GM23338 (cell line): ENCODE data around the gene PDSS2. TPM values are rescaled to one million over a fixed set of nuclear protein-coding genes. Genes with fewer than 3 reads are reported as not detected.

ENCODE experiments used
- ATAC-seq: fragments of 200-7000 bp; cut with Tn5 transposase; 3 replicates; pipeline ENCODE4 v1.9.1; 2020
- DNase-seq: peaks from one replicate; pipeline ENCODE4 v3.0.0-alpha.2; 2015; ENCODE audit warnings: low spot score
- H2AFZ ChIP-seq: fragments of 200-600 bp; sonication (generic); 2 replicates; pipeline ENCODE4 v1.8.0; 2016; ENCODE audit warnings: antibody characterized with exemption, mild to moderate bottlenecking, moderate library complexity
- H3F3A ChIP-seq: fragments of 200-600 bp; sonication (generic); replicated peaks from 2 replicates; pipeline ENCODE4 v1.8.0; 2017; ENCODE audit warnings: antibody characterized with exemption, mixed run types, low read depth
- H3K27ac ChIP-seq: fragments of 200-600 bp; sonication (generic); 2 replicates; pipeline ENCODE4 v1.6.1; 2016; ENCODE audit warnings: low read depth
- H3K27me3 ChIP-seq: fragments of 200-600 bp; sonication (generic); 2 replicates; pipeline ENCODE4 v1.8.0; 2016; ENCODE audit warnings: mild to moderate bottlenecking, mixed run types, moderate library complexity; ENCODE audit not compliant: insufficient read depth
- H3K36me3 ChIP-seq: fragments of 200-600 bp; sonication (generic); 2 replicates; pipeline ENCODE4 v1.8.0; 2016; ENCODE audit warnings: mild to moderate bottlenecking; ENCODE audit not compliant: insufficient read depth
- H3K4me1 ChIP-seq: fragments of 200-600 bp; sonication (generic); 2 replicates; pipeline ENCODE4 v1.8.0; 2016; ENCODE audit warnings: mild to moderate bottlenecking, moderate library complexity; ENCODE audit not compliant: insufficient read depth
- H3K4me2 ChIP-seq: fragments of 200-600 bp; sonication (generic); 2 replicates; pipeline ENCODE4 v1.7.1; 2017; ENCODE audit warnings: mixed run types
- H3K4me3 ChIP-seq: fragments of 200-600 bp; sonication (generic); 2 replicates; pipeline ENCODE4 v1.6.1; 2016; ENCODE audit warnings: mixed run types
- H3K79me2 ChIP-seq: fragments of 200-600 bp; sonication (generic); replicated peaks from 2 replicates; pipeline ENCODE4 v1.8.0; 2017; ENCODE audit warnings: mild to moderate bottlenecking; ENCODE audit not compliant: insufficient read depth
- H3K9me2 ChIP-seq: fragments of 200-600 bp; sonication (generic); 2 replicates; pipeline ENCODE4 v1.8.0; 2017; ENCODE audit not compliant: insufficient read depth
- H4K20me1 ChIP-seq: fragments of 200-600 bp; sonication (generic); replicated peaks from 2 replicates; pipeline ENCODE4 v1.8.0; 2017; ENCODE audit warnings: mild to moderate bottlenecking; ENCODE audit not compliant: insufficient read depth
- H3K27ac Mint-ChIP-seq: 2 replicates; pipeline ENCODE4 v1.8.0; 2020; ENCODE audit warnings: inconsistent platforms, mild to moderate bottlenecking, moderate library complexity, mixed read lengths
- H3K27me3 Mint-ChIP-seq: 3 replicates; pipeline ENCODE4 v1.8.0; 2022; ENCODE audit warnings: low read depth, mild to moderate bottlenecking, moderate library complexity, mixed read lengths, inconsistent platforms; ENCODE audit not compliant: insufficient read depth, poor library complexity
- H3K36me3 Mint-ChIP-seq: 3 replicates; pipeline ENCODE4 v1.8.0; 2021; ENCODE audit warnings: low read depth, mild to moderate bottlenecking, inconsistent platforms, moderate library complexity, mixed read lengths
- H3K4me1 Mint-ChIP-seq: 3 replicates; pipeline ENCODE4 v1.8.0; 2020; ENCODE audit warnings: mild to moderate bottlenecking, inconsistent platforms, mixed read lengths
- H3K4me3 Mint-ChIP-seq: 3 replicates; pipeline ENCODE4 v1.8.0; 2021; ENCODE audit warnings: moderate library complexity, mild to moderate bottlenecking, inconsistent platforms, mixed read lengths
- H3K9me3 Mint-ChIP-seq: 3 replicates; pipeline ENCODE4 v1.8.0; 2020; ENCODE audit warnings: moderate library complexity, mild to moderate bottlenecking, inconsistent platforms, mixed read lengths
- CREB1 ChIP-seq: fragments of 250-450 bp; sonication (Bioruptor Pico); IDR thresholded peaks from 2 replicates; pipeline ENCODE4 v1.5.0; 2020; ENCODE audit warnings: low read depth, mild to moderate bottlenecking, moderate library complexity
- ETS1 ChIP-seq: IDR thresholded peaks from 2 replicates; pipeline ENCODE4 v1.6.1; 2016; ENCODE audit warnings: antibody characterized with exemption
- JUNB ChIP-seq: IDR thresholded peaks from one replicate; pipeline ENCODE4 v1.6.1; 2016; ENCODE audit warnings: antibody characterized with exemption; ENCODE audit not compliant: unreplicated experiment
- NANOG ChIP-seq: IDR thresholded peaks from 2 replicates; pipeline ENCODE4 v1.6.1; 2016; ENCODE audit warnings: antibody characterized with exemption, borderline replicate concordance
- POLR2AphosphoS5 ChIP-seq: IDR thresholded peaks from 2 replicates; pipeline ENCODE4 v1.6.1; 2016; ENCODE audit warnings: antibody characterized with exemption, low read depth
- ZNF114 ChIP-seq: fragments of 250-450 bp; sonication (Bioruptor Pico); IDR thresholded peaks from 2 replicates; pipeline ENCODE4 v1.5.0; 2020; ENCODE audit warnings: mild to moderate bottlenecking, moderate library complexity
- ZNF331 ChIP-seq: fragments of 250-450 bp; sonication (Bioruptor Pico); IDR thresholded peaks from 2 replicates; pipeline ENCODE4 v1.5.0; 2020; ENCODE audit warnings: low read depth, mild to moderate bottlenecking, moderate library complexity
- long read RNA-seq: library from polyadenylated mRNA; unstranded; transcript quantifications from one replicate; pipeline ENCODE4 v2.0.0, GENCODE V29; 2020; ENCODE audit not compliant: unreplicated experiment
- polyA plus RNA-seq: library from polyadenylated mRNA; unstranded; fragments of >200 nt; fragmentation: Nextera tagmentation; extraction: Ambion mirVana; gene quantifications from 2 replicates; pipeline ENCODE4 v1.2.1, GENCODE V29; 2016
- total RNA-seq: library from RNA; depleted of rRNA; stranded (reverse); fragments of >200 nt; shearing (Covaris generic); gene quantifications from 2 replicates; pipeline ENCODE4 v1.2.3, GENCODE V29; 2014; rRNA removed
- TF ChIP-seq, protein P1 (sequence below), 2 experiments: fragments of 200-600 bp in 1 of 2; sonication (generic) in 1 of 2; conservative IDR thresholded peaks; 2 replicates each; pipeline versions ENCODE4 v1.5.1 to v1.6.1; 2016 to 2017; ENCODE audit warnings: antibody characterized with exemption in 2 of 2, low read depth in 2 of 2, mild to moderate bottlenecking in 2 of 2, moderate library complexity in 1 of 2

PDSS2 gene, protein sequence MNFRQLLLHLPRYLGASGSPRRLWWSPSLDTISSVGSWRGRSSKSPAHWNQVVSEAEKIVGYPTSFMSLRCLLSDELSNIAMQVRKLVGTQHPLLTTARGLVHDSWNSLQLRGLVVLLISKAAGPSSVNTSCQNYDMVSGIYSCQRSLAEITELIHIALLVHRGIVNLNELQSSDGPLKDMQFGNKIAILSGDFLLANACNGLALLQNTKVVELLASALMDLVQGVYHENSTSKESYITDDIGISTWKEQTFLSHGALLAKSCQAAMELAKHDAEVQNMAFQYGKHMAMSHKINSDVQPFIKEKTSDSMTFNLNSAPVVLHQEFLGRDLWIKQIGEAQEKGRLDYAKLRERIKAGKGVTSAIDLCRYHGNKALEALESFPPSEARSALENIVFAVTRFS
- total RNA-seq = 14.5 and 16.7 TPM in 2 replicates
- 5.6 and 7.3 TPM in 2 replicates for polyA plus RNA-seq
- long read RNA-seq, transcript PDSS2-201 (4 exons, 1,236 nt) = major isoform, 7 of 13 reads
- long read RNA-seq, partial matches to known transcripts = 0 of 13 reads
- long read RNA-seq, other reads (novel, unspliced or antisense) = 4 of 13 reads

- Mint-ChIP-seq H3K9me3 (no peaks in the 10 kb centered on the region), H3K4me3 (peak within 1 kb of the TSS; percentile 88), H3K4me1 (peaks cover 7% of the 10 kb centered on the region), H3K27ac (peak within 1 kb of the TSS; percentile 97), H3K27me3 (peaks cover 5% of the 10 kb centered on the region), H3K36me3 (no peaks in the 10 kb centered on the region; the same call in 2 of the 3 replicates)
- Histone ChIP-seq H3K79me2 (peaks cover 41% of the 10 kb centered on the region), H3F3A (no peaks in the 10 kb centered on the region), H3K4me1 (0 out of 2 replicates have a peak, but pooled peaks cover 4% of the 10 kb centered on the region), H3K4me2 (peak within 1 kb of the TSS; percentile 96), H3K36me3 (no peaks in the 10 kb centered on the region), H2AFZ (peak within 1 kb of the TSS; percentile 86), H3K27ac (peak within 1 kb of the TSS; percentile 81), H4K20me1 (no peaks in the 10 kb centered on the region), H3K4me3 (peak within 1 kb of the TSS; percentile 87), H3K9me2 (no peaks in the 10 kb centered on the region), H3K27me3 (no peaks in the 10 kb centered on the region)
- peak; percentile 99 for DNase-seq
- peak; percentile 95 for TF ChIP-seq POLR2AphosphoS5
- TF ChIP-seq, protein P1, sequence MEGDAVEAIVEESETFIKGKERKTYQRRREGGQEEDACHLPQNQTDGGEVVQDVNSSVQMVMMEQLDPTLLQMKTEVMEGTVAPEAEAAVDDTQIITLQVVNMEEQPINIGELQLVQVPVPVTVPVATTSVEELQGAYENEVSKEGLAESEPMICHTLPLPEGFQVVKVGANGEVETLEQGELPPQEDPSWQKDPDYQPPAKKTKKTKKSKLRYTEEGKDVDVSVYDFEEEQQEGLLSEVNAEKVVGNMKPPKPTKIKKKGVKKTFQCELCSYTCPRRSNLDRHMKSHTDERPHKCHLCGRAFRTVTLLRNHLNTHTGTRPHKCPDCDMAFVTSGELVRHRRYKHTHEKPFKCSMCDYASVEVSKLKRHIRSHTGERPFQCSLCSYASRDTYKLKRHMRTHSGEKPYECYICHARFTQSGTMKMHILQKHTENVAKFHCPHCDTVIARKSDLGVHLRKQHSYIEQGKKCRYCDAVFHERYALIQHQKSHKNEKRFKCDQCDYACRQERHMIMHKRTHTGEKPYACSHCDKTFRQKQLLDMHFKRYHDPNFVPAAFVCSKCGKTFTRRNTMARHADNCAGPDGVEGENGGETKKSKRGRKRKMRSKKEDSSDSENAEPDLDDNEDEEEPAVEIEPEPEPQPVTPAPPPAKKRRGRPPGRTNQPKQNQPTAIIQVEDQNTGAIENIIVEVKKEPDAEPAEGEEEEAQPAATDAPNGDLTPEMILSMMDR (conservative IDR thresholded peaks at IDR 0.05; ENCODE audit: low read depth in 2 of 2) = peak; percentile 62 to 70
- TF ChIP-seq ZNF114 = no peak
- TF ChIP-seq ZNF331 (CRISPR knock-in tag) = no peak
- peak; percentile 51; the same call in 1 of the 2 replicates for TF ChIP-seq ETS1
- TF ChIP-seq CREB1 (CRISPR knock-in tag) = peak; percentile 32; the same call in 1 of the 2 replicates
- no peak for TF ChIP-seq NANOG
- peak; percentile 90 for ATAC-seq
These were observed at the start of gene PDSS2 for GRCh38 chr6:107459283-107460082. Gene PDSS2, minus strand, starts transcription at chr6:107459564. Its CDS starts 279 bp downstream, at chr6:107459285.

GRCh38 chr6:107506145-107506544 lies 46.8 kb upstream of the PDSS2 start:
- no peak overlapping the region for H2AFZ ChIP-seq
- 0 out of 2 replicates have a peak, but pooled peaks cover 5% of the 10 kb centered on the region for H3K79me2 ChIP-seq
- DNase-seq (no peak), ATAC-seq (no peak)
- peaks cover 35% of the 10 kb centered on the region for H3K4me1 Mint-ChIP-seq
- no peak overlapping the region for H3K4me3 ChIP-seq
- no peaks in the 10 kb centered on the region for H3K36me3 ChIP-seq
- H3K27ac Mint-ChIP-seq = no peak overlapping the region
- no peaks in the 10 kb centered on the region for H3K9me3 Mint-ChIP-seq
- H4K20me1 ChIP-seq = no peaks in the 10 kb centered on the region
- H3K27me3 Mint-ChIP-seq = no peaks in the 10 kb centered on the region
- TF ChIP-seq CREB1 (CRISPR knock-in tag) (no peak), NANOG (no peak), ETS1 (no peak), JUNB (no peak)
- TF ChIP-seq, protein P1 (conservative IDR thresholded peaks at IDR 0.05; ENCODE audit: low read depth in 2 of 2) = no peak
- no peaks in the 10 kb centered on the region for H3K27me3 ChIP-seq
- peaks cover 37% of the 10 kb centered on the region for H3K4me1 ChIP-seq
- H3K9me2 ChIP-seq = 0 out of 2 replicates have a peak, but pooled peaks cover 3% of the 10 kb centered on the region
- no peak overlapping the region for H3K4me2 ChIP-seq
- H3K4me3 Mint-ChIP-seq = no peak overlapping the region
- H3K27ac ChIP-seq = no peak overlapping the region
- H3K36me3 Mint-ChIP-seq = no peaks in the 10 kb centered on the region
- no peaks in the 10 kb centered on the region for H3F3A ChIP-seq
